ENCODE data around the gene COP1.
A peak's percentile ranks its signal among the peaks of the same experiment; 100 is the strongest.
"Not testable (repeated sequence)": the region's sequence is repeated elsewhere in the genome, so short reads cannot be mapped to it uniquely, and the experiment has no call there.

The COP1 gene

DNA sequence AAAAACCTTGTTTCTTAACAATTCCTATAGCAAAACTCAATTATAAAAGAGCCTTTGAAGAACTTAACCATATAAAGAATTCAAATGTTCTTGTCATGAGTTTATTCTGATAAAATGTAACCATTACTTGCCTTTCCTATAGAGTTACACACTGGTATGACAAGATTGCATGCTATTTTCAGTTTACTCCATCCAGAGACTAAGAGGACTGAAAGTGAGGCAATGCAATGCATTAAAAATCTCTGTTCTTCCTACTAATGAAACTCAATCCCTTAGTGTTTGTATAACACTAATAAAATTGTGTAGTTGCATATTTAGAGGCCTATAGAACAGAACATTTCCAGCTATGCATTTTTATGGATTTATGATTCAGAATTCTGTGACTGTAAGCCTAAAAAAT lies 88.1 kb downstream of the COP1 start:
- DNase-seq, result peak; percentile 50

DNA sequence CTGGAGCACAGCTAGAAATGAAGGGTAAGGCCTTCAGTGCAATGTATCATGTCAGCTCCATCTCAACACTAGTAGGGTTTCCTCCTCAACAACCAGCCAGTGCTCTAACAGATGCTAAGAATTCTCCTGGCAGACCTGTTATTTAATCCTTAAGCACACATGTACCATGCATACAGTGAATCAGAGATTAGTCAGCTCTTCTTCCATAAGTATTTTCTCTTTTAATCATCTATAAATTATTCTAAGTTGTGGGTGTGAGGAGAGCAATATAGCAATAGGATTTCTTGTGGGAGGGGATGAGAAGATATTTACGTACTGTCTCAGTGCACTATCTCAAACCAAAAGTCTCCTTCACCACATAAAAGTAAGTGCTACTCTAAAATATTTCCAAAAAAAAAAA lies 95.3 kb downstream of the COP1 start:
- peak; percentile 39 for DNase-seq

DNA sequence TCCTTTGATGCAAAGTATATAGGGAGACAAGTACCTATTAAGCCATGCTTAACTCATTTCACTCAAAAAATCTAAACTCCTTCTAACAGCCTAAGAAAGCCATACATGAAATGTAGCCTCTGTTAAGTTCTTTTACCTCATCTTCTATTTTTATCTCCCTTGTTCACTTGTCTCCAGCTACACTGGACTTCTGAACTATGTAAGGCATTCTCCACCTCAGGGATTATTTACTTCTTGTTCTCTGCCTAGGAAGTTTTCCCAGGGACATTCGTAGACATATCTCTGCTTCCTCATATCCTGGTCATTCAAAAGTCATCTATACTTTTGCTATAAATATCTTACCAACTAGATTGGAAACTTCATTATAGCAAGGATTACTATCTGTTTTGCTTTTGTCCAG lies 96.9 kb downstream of the COP1 start:
- DNase-seq, result no peak

DNA sequence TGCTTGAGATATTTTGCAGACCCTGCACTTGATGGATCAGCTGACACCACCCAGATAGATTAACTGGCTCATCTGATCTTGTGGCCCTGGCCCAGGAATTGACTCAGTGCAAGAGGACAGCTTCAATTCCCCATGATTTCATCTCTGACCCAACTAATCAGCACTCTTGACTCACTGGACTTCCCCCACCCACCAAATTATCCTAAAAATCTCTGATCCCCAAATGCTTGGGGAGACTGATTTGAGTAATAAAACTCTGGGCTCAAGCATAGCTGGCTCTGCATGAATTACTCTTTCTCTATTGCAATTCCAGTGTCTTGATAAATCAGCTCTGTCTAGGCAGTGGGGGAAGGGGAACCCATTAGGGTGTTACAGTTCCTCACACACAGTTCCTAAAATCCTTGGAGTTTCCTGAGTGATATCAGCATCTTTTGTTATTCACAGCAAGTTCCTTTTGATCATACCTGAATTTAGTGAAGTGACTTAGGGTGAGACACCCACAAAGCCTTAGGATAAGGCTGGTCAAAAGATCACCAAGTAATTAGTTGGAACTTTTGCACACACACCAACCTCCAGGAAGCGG lies 104.2 kb downstream of the COP1 start:
- peak; percentile 7 for DNase-seq

DNA sequence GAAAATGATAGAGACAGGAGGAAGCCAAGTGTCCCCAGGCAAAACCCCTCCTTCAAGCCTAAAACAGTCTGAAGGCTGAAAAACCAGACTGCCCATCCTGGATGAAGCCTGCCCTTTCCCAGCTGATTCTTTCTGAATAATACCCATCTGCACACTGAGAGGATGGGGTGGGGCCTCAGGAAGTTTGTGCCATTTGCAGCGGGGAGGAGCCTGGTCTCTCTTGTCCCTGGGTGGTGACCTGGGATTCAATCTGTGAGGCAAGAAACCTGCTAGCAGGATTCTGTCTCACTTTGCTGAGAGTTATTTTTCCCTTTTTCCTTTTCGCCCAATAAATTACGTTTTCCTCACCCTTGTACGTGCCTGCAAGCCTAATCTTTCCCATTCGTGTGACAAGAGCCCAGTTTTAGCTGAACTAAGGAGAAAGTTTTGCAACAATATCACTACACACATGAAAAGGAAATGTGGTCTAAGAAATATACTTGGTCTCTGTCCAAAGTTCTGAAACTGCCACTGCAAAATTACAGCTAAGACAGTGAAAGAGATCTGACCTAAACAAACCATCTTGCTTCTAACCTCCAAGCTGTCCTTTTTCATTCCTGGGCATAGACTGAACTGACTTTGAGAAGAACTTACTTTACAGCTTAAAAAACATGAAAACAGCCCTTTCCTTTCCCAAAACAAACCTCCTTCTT lies 105.0 kb downstream of the COP1 start:
- peak; percentile 4 for DNase-seq

DNA sequence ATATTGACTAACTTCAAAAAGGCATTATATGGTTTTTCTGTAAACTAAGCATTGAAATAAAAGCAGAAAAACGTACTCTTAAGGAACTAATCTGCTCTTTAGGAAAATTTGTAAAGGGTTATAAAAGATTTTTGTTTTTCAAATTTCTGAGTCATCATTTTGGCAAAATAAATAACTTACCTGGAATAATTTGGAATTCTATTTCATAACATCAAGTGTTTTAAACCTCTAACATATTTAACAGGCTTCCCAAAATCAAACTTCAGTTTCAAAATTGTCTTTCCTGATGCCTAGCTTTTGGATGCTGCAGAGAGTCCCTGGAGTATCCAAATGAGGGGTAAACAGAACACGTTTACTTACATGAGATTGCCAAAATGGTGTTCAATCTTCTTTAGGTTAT lies 108.5 kb downstream of the COP1 start:
- no peak for DNase-seq

DNA sequence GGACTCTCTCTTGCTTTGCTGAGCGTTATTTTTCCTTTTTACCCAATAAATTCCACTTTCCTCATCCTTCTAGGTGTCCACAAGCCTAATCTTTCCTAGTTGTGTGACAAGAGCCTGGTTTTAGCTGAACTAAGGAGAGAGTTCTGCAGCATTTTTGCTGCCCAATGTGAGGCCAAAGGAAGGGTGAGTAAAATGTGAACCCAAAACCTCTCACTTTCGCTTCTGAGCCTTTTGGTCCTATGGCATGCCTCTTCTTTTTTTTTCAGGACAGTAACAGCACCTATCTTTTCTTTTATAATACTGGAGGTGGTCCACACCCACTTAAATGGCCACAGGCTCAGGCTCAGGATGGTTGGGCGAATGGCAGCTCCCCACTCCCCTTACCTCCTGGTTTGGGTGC lies 111.1 kb downstream of the COP1 start:
- no peak for DNase-seq

DNA sequence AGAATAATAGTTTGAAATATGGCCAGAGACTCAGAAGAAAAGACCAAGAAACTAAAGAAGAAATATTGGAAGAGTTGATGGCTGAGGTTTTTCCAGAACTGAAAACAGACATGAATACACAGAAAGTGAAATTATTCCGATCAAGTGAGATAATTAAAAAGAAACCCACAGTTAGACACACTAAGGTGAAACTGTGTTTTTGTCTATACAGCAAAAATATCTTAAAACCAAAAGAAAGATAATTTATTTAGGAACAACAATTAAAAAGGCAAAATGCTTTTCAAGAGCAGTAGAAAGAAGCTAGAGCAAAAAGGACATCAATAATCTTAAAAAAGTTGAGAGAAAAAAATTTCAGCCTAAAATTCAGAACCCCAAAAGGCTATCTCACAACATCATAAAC lies 116.3 kb downstream of the COP1 start:
- no peak for DNase-seq

DNA sequence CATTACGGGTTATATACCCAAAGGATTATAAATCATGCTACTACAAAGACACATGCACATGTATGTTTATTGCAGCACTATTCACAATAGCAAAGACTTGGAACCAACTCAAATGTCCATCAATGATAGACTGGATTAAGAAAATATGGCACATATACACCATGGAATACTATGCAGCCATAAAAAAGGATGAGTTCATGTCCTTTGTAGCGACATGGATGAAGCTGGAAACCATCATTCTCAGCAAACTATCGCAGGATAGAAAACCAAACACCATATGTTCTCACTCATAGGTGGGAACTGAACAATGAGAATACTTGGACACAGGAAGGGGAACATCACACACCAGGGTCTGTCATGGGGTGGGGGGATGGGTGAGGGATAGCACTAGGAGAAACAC lies 119.3 kb downstream of the COP1 start:
- not testable (repeated sequence) for DNase-seq

DNA sequence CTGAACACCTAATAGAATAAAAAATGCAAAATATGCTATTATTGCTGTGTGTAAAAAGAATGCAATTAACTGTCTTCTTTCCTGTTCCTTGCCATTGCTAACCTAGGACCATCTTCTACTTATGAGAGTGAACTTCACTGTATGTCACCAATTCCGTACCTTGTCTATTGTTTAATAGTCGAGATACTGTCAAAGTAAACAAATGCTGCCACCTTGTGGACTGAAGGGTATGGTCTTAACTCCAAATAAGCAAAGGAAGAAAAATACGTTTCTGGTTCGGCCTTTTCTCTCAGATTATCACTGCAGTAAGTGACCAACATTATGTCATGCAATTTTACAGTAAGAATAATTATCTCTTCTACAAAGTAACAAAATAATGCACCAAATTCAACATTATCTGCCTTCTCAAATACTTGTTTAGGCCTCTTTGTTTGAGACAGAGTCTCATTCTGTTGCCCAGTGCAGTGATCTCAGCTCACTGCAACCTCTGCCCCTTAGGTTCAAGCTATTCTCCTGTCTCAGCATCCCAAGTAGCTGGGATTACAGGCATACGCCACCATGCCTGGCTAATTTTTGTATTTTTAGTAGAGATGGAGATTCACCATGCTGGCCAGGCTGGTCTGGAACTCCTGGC lies 133.4 kb downstream of the COP1 start:
- DNase-seq, result peak; percentile 62

DNA sequence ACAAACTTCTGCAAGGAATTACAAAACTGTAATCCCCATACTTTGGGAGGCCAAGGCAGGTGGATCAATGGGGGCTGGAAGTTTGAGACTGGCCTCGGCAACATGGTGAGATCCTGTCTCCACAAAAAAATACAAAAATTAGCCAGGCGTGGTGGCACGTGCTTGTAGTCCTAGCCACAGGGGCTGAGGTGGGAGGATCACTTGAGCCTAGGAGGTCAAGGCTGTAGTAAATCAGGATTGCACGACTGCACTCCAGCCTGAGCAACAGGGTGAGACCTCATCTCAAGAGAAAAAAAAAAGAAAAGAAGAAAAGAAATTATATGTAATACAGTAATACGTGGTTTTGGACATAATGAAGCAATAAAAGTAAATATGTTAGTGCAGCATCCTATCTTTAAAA lies 138.2 kb downstream of the COP1 start:
- DNase-seq, result no peak

DNA sequence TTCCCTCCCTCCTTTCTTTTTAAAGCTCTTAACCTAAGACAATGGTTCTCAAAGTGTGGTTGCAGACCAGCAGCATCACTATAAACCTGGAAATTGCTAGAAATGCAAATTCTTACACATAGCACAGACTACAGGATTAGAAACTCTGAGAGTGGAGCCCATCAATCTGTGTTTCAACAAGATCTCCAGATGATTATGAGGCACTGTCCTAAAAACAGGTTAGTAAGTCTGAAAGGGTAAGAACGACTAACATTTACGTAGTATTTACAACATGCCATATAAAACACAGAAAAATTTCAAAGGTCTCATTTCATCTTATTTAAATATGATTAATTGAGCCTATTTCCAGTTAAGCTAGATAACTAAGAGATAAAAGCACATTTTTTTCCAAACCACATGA lies 138.8 kb downstream of the COP1 start:
- DNase-seq, result no peak

DNA sequence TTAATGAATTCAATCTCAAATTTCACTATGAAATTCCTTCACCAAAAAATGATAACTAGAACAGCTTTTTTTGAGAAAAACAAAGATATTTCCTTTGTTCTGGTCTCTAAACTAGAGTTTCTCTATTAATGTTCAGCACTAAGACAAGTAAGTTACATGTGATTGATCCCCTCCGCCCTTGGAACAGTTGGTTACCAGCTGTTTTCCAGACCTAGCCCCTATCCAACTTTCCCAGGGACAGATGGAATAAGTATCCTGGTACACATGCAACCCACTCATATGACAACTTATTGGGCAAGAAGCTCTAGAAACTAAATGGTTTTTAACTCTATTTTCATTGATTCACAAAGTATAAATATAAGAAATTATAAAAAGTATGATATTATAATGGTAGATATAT lies 140.4 kb downstream of the COP1 start:
- DNase-seq, result no peak

DNA sequence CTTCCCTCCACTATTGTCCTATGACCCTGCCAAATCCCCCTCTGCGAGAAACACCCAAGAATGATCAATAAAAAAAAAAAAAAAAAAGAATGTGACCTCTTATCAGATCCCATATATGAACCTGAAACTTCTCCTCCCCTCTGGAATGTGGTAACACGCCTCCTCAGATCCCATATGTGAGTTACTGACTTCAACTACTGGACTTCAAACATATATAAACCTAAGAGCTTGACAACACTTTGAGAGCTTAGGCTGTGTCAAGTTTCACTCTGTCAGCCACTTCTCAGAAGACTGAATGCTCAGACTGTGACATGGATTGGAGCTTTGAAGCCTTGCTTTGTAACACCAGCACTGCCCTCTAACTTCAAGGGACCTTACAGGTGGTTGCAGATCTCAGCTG lies 148.4 kb downstream of the COP1 start:
- no peak for DNase-seq

DNA sequence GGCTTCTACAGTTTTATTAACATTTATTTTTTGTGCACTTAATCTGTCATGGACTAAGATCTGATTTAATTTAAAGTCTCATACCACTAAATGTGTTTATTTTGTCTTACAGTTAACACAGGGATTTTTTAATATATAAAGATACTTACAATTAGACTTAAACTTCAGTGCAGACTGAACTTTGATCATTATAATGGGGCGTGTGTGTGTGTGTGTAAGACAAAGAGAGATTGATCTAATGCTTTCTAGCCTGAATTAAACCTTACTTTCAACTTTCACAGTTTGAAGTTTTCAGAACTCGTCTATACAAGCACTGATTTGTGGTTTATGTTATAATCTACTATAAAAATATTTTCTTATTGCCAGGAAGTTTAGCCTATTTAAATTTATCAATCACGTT lies 150.8 kb downstream of the COP1 start:
- no peak for DNase-seq

DNA sequence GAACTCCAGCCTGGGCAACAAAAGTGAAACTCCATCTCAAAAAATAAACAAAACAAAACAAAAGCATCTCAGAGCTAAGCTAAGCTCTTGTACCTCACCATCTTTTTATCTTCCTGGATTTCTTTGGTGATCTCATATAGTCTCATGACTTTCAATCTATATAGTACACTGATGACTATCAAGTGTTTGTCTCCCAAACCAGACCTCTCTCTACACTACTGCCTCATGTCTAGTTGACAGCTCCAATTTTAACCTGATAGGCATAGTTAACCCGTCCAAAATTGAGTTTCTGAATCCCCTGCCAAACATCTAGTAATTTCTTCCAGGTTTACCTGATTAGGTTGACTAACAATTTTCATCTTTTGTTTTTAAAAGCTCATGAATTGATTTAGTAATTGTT lies 151.7 kb downstream of the COP1 start:
- DNase-seq, result no peak

DNA sequence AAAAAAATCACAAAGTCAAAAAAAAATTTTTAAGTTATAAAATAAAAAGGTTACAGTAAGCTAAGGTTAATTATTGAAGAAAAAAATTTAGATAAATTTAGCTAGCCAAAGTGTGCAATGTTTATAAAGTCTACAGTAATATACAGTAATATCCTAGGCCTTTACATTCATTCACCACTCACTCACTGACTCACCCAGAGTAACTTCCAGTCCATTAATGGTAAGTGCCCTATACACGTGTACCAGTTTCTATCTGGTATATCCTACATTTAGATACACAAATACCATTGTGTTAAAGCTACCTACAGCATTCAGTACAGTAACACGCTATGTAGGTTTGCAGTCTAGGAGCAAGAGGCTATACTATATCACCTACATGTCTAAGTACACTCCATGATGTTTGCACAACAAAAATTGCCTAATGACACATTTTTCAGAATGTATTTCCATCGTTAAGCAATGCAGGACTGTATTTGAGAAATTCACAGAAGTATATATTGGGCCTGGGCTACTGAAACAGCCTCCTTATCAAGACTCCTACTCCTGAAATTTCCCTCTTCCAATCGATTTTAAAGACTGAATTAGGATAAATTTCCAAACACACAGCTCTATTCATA lies 155.1 kb downstream of the COP1 start:
- no peak for DNase-seq

DNA sequence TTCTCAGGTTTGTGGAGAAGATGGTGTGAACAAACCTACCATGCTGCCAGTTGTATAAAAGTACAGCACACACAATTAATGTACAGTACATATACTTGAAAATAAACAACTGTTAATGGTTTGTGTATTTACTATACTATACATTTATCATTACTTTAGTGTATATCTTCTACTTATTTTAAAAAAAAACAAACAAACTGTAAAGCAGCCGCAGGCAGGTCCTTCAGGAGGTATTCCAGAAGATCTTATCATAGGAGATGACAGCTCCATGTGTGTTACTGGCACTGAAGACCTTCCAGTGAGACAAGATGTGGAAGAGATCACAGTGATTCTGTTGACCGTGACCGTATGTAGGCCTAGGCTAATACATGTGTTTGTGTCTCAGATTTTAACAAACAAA lies 155.7 kb downstream of the COP1 start:
- no peak for DNase-seq

DNA sequence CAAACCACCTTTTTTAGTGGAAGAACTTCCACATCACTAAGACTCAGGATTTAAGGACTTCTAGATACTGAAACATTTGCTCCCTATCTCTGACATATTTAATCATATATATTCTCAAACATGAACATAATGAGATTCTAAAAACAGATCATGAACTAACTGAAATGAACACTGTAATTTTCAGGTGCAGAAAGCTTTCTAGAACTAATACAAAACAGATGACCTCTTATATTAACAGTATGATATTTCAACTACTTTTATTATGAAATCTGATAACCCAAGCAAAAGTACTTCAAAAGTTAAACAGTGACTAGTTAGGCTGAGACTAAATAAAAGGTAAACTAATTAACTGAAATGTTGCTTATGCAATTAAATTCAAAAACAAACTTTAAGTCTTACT lies 157.5 kb downstream of the COP1 start:
- no peak for DNase-seq

DNA sequence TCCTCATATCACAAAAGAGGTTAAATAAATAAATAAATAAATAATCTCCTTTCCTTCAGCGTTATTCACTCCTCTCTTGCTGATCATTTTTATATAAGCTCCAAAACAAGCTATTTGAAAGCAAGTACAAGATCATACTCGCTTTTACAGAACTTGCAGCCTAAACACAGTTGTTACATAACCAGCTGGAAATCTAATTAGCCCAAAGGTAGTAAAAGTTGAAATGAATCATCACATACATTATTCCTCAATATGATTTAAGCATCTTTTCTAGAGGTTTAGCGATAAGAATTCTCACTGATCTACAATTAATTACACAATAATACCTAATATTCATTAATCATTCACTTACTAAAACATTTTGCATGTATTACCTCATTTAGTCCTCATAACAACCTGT lies 160.2 kb downstream of the COP1 start:
- DNase-seq, result no peak

DNA sequence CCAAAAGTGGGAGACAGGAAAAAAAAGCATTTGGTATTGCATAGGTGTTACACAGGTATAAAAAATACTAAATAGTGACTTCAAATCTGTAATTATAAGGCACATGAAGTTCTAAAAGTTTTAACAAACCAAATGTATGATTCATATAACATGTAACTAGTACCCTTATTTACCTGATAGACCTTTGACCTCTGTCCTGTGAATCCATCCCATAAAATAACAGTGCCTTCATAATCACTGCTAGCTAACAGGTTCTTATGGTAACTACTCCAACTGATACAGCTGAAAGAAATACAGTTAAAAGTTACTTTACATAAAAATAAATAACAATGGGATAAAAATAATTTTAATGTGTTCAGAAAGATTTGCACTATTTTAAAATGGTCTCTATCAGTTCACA lies 163.5 kb downstream of the COP1 start:
- no peak for DNase-seq

DNA sequence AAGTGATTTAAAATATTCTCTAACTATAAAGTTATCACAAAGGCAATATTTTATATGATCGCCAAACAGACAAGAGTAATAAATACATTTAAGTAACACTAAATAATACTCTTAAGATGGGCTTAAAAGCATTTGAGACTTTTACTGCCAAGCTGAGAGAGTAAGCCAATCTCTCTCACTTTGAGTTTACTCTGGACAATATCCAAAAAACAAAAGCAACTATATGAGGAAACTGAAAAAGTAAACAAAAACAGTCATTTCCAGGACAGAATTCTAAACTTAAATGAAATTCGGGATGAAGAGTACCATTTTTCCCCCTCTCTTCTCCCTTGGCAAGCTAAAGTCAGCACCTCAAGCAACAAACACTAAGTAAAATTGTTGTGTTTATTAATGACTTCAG lies 173.2 kb downstream of the COP1 start:
- DNase-seq, result peak; percentile 2

DNA sequence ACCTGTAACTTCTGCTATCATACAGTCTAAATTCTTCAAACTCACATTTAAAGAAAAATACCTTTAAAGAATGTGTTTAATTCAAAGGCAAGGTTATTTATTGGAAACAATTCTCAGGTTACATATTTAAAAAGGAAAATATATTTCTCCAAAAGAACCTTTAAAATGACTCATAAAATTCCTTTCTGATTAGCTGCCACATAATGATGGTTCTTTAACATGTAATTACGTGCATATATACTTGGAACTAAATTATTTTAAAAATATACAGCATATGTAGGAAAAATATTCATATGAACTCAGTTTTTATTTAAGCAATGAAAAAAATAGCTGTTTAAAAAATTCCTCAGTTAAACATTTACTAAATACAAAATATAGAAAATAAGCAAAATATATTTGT lies 173.6 kb downstream of the COP1 start:
- peak; percentile 26 for DNase-seq

DNA sequence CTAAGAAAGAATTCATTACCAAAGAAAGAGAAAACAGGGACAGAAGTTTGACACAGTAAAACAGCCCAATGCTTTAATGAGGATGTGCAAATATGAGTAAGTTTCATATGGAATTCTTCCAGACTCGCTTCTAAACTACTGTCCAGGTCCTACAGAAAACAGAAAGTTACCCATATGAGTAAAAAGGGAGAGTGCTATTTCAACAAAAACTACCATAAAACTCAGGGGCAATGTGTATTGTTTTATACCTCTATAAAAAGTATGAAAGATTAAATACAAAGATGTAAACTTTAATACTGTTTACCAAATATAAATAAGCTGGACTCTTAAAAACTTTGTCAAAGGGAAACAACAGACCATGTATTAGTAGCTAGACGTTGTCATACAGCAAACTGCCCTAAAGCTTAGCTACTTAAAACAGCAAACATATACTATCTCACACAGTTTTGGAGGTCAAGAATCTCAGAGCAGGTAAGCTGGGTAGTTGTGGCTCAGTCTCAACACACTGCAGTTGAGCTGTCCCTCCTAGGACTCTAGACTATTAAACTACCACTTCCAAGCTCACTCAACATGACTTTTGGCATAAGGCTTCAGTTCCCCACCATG lies 174.9 kb downstream of the COP1 start:
- DNase-seq, result no peak
